Activated CD4-positive, alpha-beta T cell treated with anti-CD3 and anti-CD28 coated beads, Interleukin-2, amount 50 U/mL, for 1 hour (primary cell): ENCODE measurements around the gene RAB22A.
"Not testable (repeated sequence)": the region's sequence is repeated elsewhere in the genome, so short reads cannot be mapped to it uniquely, and the experiment has no call there.

Source experiments
- DNase-seq: peaks from one replicate; pipeline ENCODE4 v3.0.0-alpha.2; 2020

RAB22A gene

GRCh38 chr20:58352468-58352867, 43.0 kb downstream of the RAB22A start:
- no peak for DNase-seq

- no peak for DNase-seq
Measured at GRCh38 chr20:58359441-58359840, 49.9 kb downstream of the RAB22A start.

- DNase-seq, result no peak
Measured at GRCh38 chr20:58360936-58361335, 51.4 kb downstream of the RAB22A start.

- no peak for DNase-seq
Measured at GRCh38 chr20:58361481-58362205, 52.1 kb downstream of the RAB22A start.

- no peak for DNase-seq
Measured at GRCh38 chr20:58362206-58362516, 52.6 kb downstream of the RAB22A start.

- DNase-seq, result no peak
Measured at GRCh38 chr20:58362970-58363369, 53.5 kb downstream of the RAB22A start.

- no peak for DNase-seq
Measured at GRCh38 chr20:58366866-58367265, 57.4 kb downstream of the RAB22A start.

GRCh38 chr20:58372806-58373205, 63.3 kb downstream of the RAB22A start:
- no peak for DNase-seq

GRCh38 chr20:58373296-58373695, 63.8 kb downstream of the RAB22A start:
- DNase-seq, result not testable (repeated sequence)

GRCh38 chr20:58374027-58374850, 64.7 kb downstream of the RAB22A start:
- no peak for DNase-seq

GRCh38 chr20:58374906-58375758, 65.6 kb downstream of the RAB22A start:
- DNase-seq, result no peak

GRCh38 chr20:58375759-58376352, 66.3 kb downstream of the RAB22A start:
- no peak for DNase-seq

- DNase-seq, result no peak
Measured at GRCh38 chr20:58377017-58377416, 67.5 kb downstream of the RAB22A start.

- no peak for DNase-seq
Measured at GRCh38 chr20:58377766-58378401, 68.4 kb downstream of the RAB22A start.

- no peak for DNase-seq
Measured at GRCh38 chr20:58378704-58379103, 69.2 kb downstream of the RAB22A start.

GRCh38 chr20:58381627-58382026, 72.1 kb downstream of the RAB22A start:
- DNase-seq, result no peak

GRCh38 chr20:58382096-58382495, 72.6 kb downstream of the RAB22A start:
- DNase-seq, result no peak

- no peak for DNase-seq
Measured at GRCh38 chr20:58384821-58385220, 75.3 kb downstream of the RAB22A start.

GRCh38 chr20:58388028-58388601, 78.6 kb downstream of the RAB22A start:
- no peak for DNase-seq

- DNase-seq, result peak; percentile 96
Measured at GRCh38 chr20:58388882-58389323, 79.4 kb downstream of the RAB22A start, which contains the start of gene VAPB. Gene VAPB, plus strand, starts transcription at chr20:58389229. Its CDS starts 231 bp downstream, at chr20:58389460.

- DNase-seq, result no peak
Measured at GRCh38 chr20:58389324-58389967, 79.9 kb downstream of the RAB22A start.
